K562 (cell line): ENCODE measurements around the gene EIF2S2. TPM values are rescaled to one million over a fixed set of nuclear protein-coding genes. Genes with fewer than 3 reads are reported as not detected.
A peak's percentile ranks its signal among the peaks of the same experiment; 100 is the strongest.

Source experiments
- BCOR ChIP-seq: fragments of 450-650 bp; IDR thresholded peaks from 2 replicates; pipeline ENCODE4 v1.6.1; 2016
- CREB1 ChIP-seq, 2 experiments: sonication (generic) in 1 of 2; formaldehyde crosslinking in 1 of 2; IDR thresholded peaks; 2 replicates each; pipeline versions ENCODE4 v1.6.1 to v1.8.0; 2012 to 2022; ENCODE audit warnings: inconsistent platforms in 1 of 2, mild to moderate bottlenecking in 1 of 2, missing genetic modification reagents in 1 of 2, moderate library complexity in 1 of 2
- GMEB1 ChIP-seq: fragments of 250-450 bp; sonication (Bioruptor Pico); IDR thresholded peaks from 2 replicates; pipeline ENCODE4 v1.4.0; 2020; ENCODE audit warnings: mild to moderate bottlenecking
- HCFC1 ChIP-seq: IDR thresholded peaks from 2 replicates; pipeline ENCODE4 v1.6.1; 2012; ENCODE audit warnings: low read depth, low read length, improper control_type of control experiment
- MLLT1 ChIP-seq, 2 experiments: fragments of 450-650 bp; IDR thresholded peaks; 2 replicates each; pipeline ENCODE4 v1.6.1; 2016
- NR4A1 ChIP-seq, 2 experiments: fragments of 250-450 bp in 1 of 2; fragments of 450-650 bp in 1 of 2; sonication (Bioruptor Pico) in 1 of 2; IDR thresholded peaks; 2 replicates each; pipeline versions ENCODE4 v1.4.0 to v1.6.1; 2016 to 2020; ENCODE audit warnings: mild to moderate bottlenecking in 2 of 2, missing compliant biosample characterization in 1 of 2, missing genetic modification characterization in 1 of 2, moderate library complexity in 1 of 2
- OTX1 ChIP-seq: fragments of 450-650 bp; formaldehyde crosslinking; IDR thresholded peaks from 2 replicates; pipeline ENCODE4 v1.4.0; 2022; ENCODE audit warnings: mild to moderate bottlenecking
- PBX2 ChIP-seq, 2 experiments: IDR thresholded peaks in 1 of 2; conservative IDR thresholded peaks in 1 of 2; 2 replicates each; pipeline ENCODE4 v1.6.1; 2016; ENCODE audit warnings: low read depth in 2 of 2, mild to moderate bottlenecking in 1 of 2, missing compliant biosample characterization in 1 of 2, missing genetic modification characterization in 1 of 2, moderate library complexity in 1 of 2
- PTBP1 ChIP-seq: fragments of 200-400 bp; formaldehyde crosslinking; IDR thresholded peaks from 2 replicates; pipeline ENCODE4 v1.6.1; 2017; ENCODE audit warnings: low read depth, low read length
- SAP30 ChIP-seq: fragments of 200-600 bp; sonication (generic); IDR thresholded peaks from 2 replicates; pipeline ENCODE4 v1.6.1; 2012; ENCODE audit warnings: borderline replicate concordance, low read depth, mild to moderate bottlenecking, moderate library complexity, low read length, control low read depth, inconsistent platforms; ENCODE audit not compliant: insufficient read depth, poor library complexity, severe bottlenecking
- SIX5 ChIP-seq, 2 experiments: IDR thresholded peaks; 2 replicates each; pipeline ENCODE4 v1.6.1; 2011; ENCODE audit warnings: low read length in 2 of 2, borderline replicate concordance in 1 of 2, low read depth in 1 of 2, mild to moderate bottlenecking in 1 of 2, moderate library complexity in 1 of 2; ENCODE audit not compliant: insufficient read depth in 1 of 2
- ZFPM2 ChIP-seq: fragments of 250-450 bp; sonication (Bioruptor Pico); IDR thresholded peaks from 2 replicates; pipeline ENCODE4 v1.5.1; 2022; ENCODE audit warnings: mild to moderate bottlenecking
- ZNF217 ChIP-seq: sonication (generic); formaldehyde crosslinking; IDR thresholded peaks from 2 replicates; pipeline ENCODE4 v1.8.0; 2022; ENCODE audit warnings: mild to moderate bottlenecking, missing genetic modification reagents
- ZNF609 ChIP-seq: sonication (generic); formaldehyde crosslinking; IDR thresholded peaks from 2 replicates; pipeline ENCODE4 v1.8.1; 2023; ENCODE audit warnings: missing genetic modification reagents, mild to moderate bottlenecking, borderline replicate concordance
- ZNF717 ChIP-seq: fragments of 250-450 bp; sonication (Bioruptor Pico); IDR thresholded peaks from 2 replicates; pipeline ENCODE4 v1.5.0; 2021
- ZNF766 ChIP-seq: fragments of 200-800 bp; sonication (Bioruptor generic); conservative IDR thresholded peaks from 2 replicates; pipeline ENCODE4 v1.6.1; 2016; ENCODE audit warnings: missing genetic modification characterization, missing compliant biosample characterization
- polyA plus RNA-seq, 8 experiments: library from polyadenylated mRNA; depleted of rRNA in 4 of 8; stranded (reverse) in 5 of 8; unstranded in 3 of 8; fragments of >200 nt; fragmentation: Nextera tagmentation in 2 of 8; fragmentation: Illumina TruSeq in 1 of 8; extraction: Ambion mirVana in 2 of 8; extraction: Trizol in 1 of 8; gene quantifications; 2 replicates each; pipeline versions ENCODE4 v1.2.1 to v1.2.3, GENCODE V29; 2011 to 2014; ENCODE audit warnings: inconsistent platforms in 1 of 8, missing spikeins in 1 of 8
- total RNA-seq, 7 experiments: library from RNA; depleted of rRNA in 6 of 7; stranded (reverse); fragments of >200 nt in 6 of 7; fragmentation: Illumina TruSeq in 2 of 7; extraction: Trizol in 2 of 7; gene quantifications; 2 replicates each; pipeline versions ENCODE4 v1.2.1 to v1.2.3, GENCODE V29; 2011 to 2021; ENCODE audit warnings: low replicate concordance in 1 of 7

EIF2S2 gene
- total and polyA plus RNA-seq, 9 of the 15 experiments (the other 6 are each of a cell fraction or from before 2014, with no cell fraction given), result 79.7 to 220 (median 154) TPM

- TF ChIP-seq SIX5 (IDR thresholded peaks at IDR 0.05; ENCODE audit: borderline replicate concordance in 1 of 2, insufficient read depth in 1 of 2, low read depth in 1 of 2, low read length in 2 of 2) (no peak), HCFC1 (no peak), CREB1 (IDR thresholded peaks at IDR 0.05) (no peak), CREB1 (CRISPR knock-in tag; IDR thresholded peaks at IDR 0.05) (no peak; the same call in 1 of the 2 replicates), ZNF766 (CRISPR knock-in tag) (peak; percentile 72; the same call in 1 of the 2 replicates), ZNF609 (CRISPR knock-in tag) (no peak), ZNF717 (no peak), BCOR (peak; percentile 45), NR4A1 (CRISPR knock-in tag; IDR thresholded peaks at IDR 0.05) (no peak), NR4A1 (tag; IDR thresholded peaks at IDR 0.05) (no peak), MLLT1 (IDR thresholded peaks at IDR 0.05) (no peak), PTBP1 (no peak), ZNF217 (CRISPR knock-in tag) (no peak), PBX2 (CRISPR knock-in tag; IDR thresholded peaks at IDR 0.05; ENCODE audit: low read depth) (no peak), PBX2 (tag; conservative IDR thresholded peaks at IDR 0.05; ENCODE audit: low read depth) (no peak), GMEB1 (CRISPR knock-in tag) (no peak), ZFPM2 (CRISPR knock-in tag) (no peak), SAP30 (no peak), OTX1 (no peak)
Observed at GRCh38 chr20:34085544-34086040, 26.5 kb downstream of the EIF2S2 start (continued).
